Measurements from ENCODE around the gene IGSF11. TPM values are rescaled to one million over a fixed set of nuclear protein-coding genes. Genes with fewer than 3 reads are reported as not detected.
"Not testable (repeated sequence)": the region's sequence is repeated elsewhere in the genome, so short reads cannot be mapped to it uniquely, and the experiment has no call there.

Gene IGSF11
- total RNA-seq, 4 donors from 2014 or later, result 17.7 to 72.3 (median 34.7) TPM

DNA sequence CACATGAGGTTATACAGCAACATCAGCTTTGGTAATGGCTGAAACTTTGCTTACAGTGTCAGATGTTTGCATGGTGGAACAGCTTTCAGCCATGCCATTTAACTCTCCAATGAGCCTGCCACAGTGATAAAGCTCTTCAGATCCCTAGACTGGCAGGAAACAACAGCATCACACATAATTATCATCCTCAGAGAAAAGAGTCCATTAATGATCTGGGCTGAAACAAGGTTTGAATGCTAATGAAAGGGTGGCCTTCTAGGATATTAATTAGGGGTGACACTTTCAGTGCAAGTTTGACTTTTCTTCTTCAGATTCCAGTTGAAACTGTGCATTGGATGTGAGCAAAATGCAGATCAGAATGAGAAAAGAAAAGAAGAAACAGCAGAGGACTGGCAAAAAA, 166.6 kb downstream of the IGSF11 start:
- no peak for TF ChIP-seq POLR2A (IDR thresholded peaks at IDR 0.05)
- TF ChIP-seq, protein P1, sequence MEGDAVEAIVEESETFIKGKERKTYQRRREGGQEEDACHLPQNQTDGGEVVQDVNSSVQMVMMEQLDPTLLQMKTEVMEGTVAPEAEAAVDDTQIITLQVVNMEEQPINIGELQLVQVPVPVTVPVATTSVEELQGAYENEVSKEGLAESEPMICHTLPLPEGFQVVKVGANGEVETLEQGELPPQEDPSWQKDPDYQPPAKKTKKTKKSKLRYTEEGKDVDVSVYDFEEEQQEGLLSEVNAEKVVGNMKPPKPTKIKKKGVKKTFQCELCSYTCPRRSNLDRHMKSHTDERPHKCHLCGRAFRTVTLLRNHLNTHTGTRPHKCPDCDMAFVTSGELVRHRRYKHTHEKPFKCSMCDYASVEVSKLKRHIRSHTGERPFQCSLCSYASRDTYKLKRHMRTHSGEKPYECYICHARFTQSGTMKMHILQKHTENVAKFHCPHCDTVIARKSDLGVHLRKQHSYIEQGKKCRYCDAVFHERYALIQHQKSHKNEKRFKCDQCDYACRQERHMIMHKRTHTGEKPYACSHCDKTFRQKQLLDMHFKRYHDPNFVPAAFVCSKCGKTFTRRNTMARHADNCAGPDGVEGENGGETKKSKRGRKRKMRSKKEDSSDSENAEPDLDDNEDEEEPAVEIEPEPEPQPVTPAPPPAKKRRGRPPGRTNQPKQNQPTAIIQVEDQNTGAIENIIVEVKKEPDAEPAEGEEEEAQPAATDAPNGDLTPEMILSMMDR (IDR thresholded peaks at IDR 0.05), result no peak
- TF ChIP-seq EP300 (IDR thresholded peaks at IDR 0.05), result no peak
- no peak overlapping the region for H3K4me3 ChIP-seq

DNA sequence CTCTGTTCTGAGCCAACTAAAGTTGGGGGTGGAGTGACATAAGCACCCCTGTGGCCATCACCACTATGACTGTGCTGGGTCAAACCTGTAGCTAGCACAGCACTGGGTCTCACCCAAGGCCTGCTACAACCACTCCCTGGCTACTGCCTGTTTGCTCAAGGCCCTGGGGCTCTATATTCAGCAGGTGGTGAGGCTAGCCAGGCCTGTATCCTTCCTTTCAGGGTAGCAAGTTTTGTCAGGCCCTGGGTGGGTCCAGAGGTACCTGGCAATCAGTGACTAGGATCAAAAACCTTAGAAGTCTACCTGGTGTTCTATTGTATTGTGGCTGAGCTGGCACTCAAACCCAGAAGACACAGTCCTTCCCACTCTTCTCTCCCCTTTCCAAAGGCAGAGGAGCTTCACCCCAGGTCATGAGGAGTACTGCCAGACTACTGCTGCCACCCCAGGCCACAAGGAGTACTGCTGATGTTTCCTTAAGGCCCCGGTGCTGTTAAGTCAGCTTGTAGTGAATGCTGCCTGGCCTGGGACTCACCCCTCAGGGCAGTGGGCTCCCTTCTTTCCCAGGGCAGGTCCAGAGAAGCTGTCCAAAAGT, 170.8 kb downstream of the IGSF11 start:
- TF ChIP-seq EP300 (IDR thresholded peaks at IDR 0.05) (no peak), POLR2A (IDR thresholded peaks at IDR 0.05) (no peak)
- TF ChIP-seq, protein P1 (IDR thresholded peaks at IDR 0.05), result no peak
- Histone ChIP-seq H3K4me1 (no peaks in the 10 kb centered on the region), H3K36me3 (no peaks in the 10 kb centered on the region), H3K9me3 (no peaks in the 10 kb centered on the region), H3K27ac (no peak overlapping the region), H3K27me3 (no peaks in the 10 kb centered on the region), H3K4me3 (no peak overlapping the region)
- WGBS, 2 donors, result 15 to 22% methylated on average over 1 of the region's 1 CpG
- DNase-seq (ENCODE audit: low spot score in 2 of 2), result no peak

More for the DNA sequence above, 166.6 kb downstream of the IGSF11 start:
- Histone ChIP-seq H3K27ac (no peak overlapping the region), H3K36me3 (no peaks in the 10 kb centered on the region), H3K9me3 (peaks cover 0 to 19% (median 0%) of the 10 kb centered on the region in 4 donors), H3K4me1 (no peaks in the 10 kb centered on the region), H3K27me3 (no peaks in the 10 kb centered on the region)
- DNase-seq (ENCODE audit: low spot score in 2 of 2), result no peak

DNA sequence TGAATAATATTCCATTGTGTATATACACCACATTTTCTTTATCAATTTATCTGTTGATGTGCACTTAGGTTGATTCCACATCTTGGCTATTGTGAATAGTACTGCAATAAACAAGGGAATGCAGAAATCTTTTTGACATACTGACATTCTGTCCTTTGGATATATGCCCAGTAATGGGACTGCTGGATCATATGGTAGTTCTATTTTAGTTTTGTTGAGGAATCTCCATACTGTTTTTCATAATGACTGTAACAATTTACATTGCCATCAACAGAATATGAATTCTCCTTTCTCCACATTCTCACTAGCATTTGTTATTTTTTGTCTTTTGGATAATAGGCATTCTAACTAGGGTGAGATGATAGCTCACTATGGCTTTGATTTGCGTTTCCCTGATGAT, 174.7 kb downstream of the IGSF11 start:
- no peaks in the 10 kb centered on the region for H3K36me3 ChIP-seq
- H3K4me3 ChIP-seq, result no peak overlapping the region
- H3K27me3 ChIP-seq, result no peaks in the 10 kb centered on the region
- no peaks in the 10 kb centered on the region for H3K4me1 ChIP-seq
- peaks cover 0 to 18% (median 0%) of the 10 kb centered on the region in 4 donors for H3K9me3 ChIP-seq
- 80 to 97% methylated on average over 1 of the region's 1 CpG for WGBS, 2 donors
- no peak overlapping the region for H3K27ac ChIP-seq
- no peak for DNase-seq (ENCODE audit: low spot score in 2 of 2)
- TF ChIP-seq, protein P1 (IDR thresholded peaks at IDR 0.05), result no peak
- no peak for TF ChIP-seq EP300 (IDR thresholded peaks at IDR 0.05)
- TF ChIP-seq POLR2A (IDR thresholded peaks at IDR 0.05), result no peak

DNA sequence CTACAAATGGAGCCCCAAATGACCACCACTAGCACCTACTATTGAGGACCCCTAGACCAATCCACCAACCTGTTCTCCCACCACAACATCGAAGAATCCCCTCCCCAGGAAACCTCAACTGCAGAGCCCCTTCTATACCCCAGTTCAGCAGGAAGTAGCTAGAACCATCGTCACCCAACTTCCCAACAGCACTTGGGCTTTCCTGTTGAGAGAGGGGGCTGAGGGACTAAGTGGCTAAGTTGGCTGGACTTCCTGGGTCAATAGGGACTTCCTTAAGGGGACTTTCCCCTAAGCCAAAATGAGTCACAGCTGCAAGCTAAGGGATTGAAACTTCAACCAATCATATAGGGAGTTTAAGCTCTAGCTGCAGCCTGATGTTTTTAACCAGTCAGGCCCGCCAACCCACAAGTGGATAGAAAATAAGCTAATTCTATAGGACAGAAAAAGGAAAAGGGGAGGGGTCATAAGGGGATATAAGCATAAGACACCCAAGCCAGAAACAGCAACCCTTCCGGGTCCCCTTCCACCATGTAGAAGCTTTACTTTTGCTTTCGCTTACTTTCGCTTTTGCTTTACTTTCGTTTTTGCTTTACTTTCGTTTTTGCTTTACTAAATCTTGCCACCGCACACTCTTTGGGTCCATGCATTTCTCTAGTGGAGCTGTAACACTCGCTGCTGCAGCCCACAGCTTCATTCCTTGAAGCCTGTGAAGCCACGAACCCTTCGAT, 183.0 kb downstream of the IGSF11 start:
- H3K4me1 ChIP-seq; H3K4me3 ChIP-seq; H3K27ac ChIP-seq; DNase-seq (ENCODE audit: low spot score in 2 of 2); H3K27me3 ChIP-seq; H3K9me3 ChIP-seq; H3K36me3 ChIP-seq: not testable (repeated sequence)
- WGBS, 2 donors, result 88 to 91% methylated on average over 12 of the region's 12 CpGs

DNA sequence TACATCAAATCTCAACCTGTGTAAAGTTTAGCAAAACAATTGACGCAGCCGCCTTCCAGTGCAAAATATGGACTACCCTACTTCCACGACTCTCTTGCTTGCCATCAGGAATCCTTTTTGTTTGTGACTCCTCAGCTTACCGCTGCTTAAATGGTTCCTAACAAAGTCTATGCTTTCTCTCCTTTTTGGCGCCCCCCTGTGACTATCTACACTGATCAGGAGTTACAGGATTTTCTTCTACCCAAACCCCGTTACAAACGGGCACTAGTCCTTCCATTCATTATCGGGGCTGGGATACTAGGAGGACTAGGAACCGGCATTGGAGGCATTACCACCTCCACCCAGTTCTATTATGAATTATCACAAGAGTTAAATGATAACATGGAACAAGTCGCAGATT, 184.0 kb downstream of the IGSF11 start:
- Histone ChIP-seq H3K9me3 (no peaks in the 10 kb centered on the region), H3K27ac (no peak overlapping the region), H3K4me1 (no peaks in the 10 kb centered on the region), H3K36me3 (no peaks in the 10 kb centered on the region), H3K27me3 (no peaks in the 10 kb centered on the region), H3K4me3 (no peak overlapping the region)
- WGBS, 2 donors, result 90 to 92% methylated on average over 10 of the region's 10 CpGs
- no peak for DNase-seq (ENCODE audit: low spot score in 2 of 2)
- TF ChIP-seq EP300 (IDR thresholded peaks at IDR 0.05) (no peak), POLR2A (IDR thresholded peaks at IDR 0.05) (no peak)
- TF ChIP-seq, protein P1 (IDR thresholded peaks at IDR 0.05), result no peak

Other genes starting within 250 kb of the IGSF11 start
- not detected for gene TEX55, start 111.3 kb upstream of the IGSF11 start, total RNA-seq
- not detected for gene UPK1B, start 138.8 kb upstream of the IGSF11 start, total RNA-seq
- 10 to 100 TPM; 16.2 to 27.3 (median 21.2) TPM for gene B4GALT4, start 206.0 kb upstream of the IGSF11 start, total RNA-seq